GM21390 (cell line): ENCODE results near the gene HAUS3.

Experiments used
- ATAC-seq: cut with Tn5 transposase; IDR thresholded peaks from one replicate; pipeline ENCODE4 v1.9.1; 2021; ENCODE audit not compliant: unreplicated experiment

Gene HAUS3

GRCh38 chr4:2265113-2266110, 23.5 kb upstream of the HAUS3 start:
- ATAC-seq, result no peak

- no peak for ATAC-seq
Measured at GRCh38 chr4:2264481-2265041, 22.6 kb upstream of the HAUS3 start.

GRCh38 chr4:2263926-2264321, 22.0 kb upstream of the HAUS3 start:
- ATAC-seq, result no peak

GRCh38 chr4:2262944-2263250, 21.0 kb upstream of the HAUS3 start:
- ATAC-seq, result no peak

- peak; percentile 84 for ATAC-seq
Measured at GRCh38 chr4:2262145-2262943, 20.4 kb upstream of the HAUS3 start.

GRCh38 chr4:2261853-2262144, 19.9 kb upstream of the HAUS3 start, which contains the start of gene MXD4:
MXD4 (minus strand) TSS chr4:2262109; CDS start chr4:2261980, 129 bp downstream.
- peak; percentile 2 for ATAC-seq

- peak; percentile 22 for ATAC-seq
Measured at GRCh38 chr4:2261110-2261852, 19.4 kb upstream of the HAUS3 start.

GRCh38 chr4:2260344-2261109, 18.6 kb upstream of the HAUS3 start:
- no peak for ATAC-seq

GRCh38 chr4:2259541-2260343, 17.8 kb upstream of the HAUS3 start:
- ATAC-seq, result no peak

GRCh38 chr4:2259036-2259540, 17.2 kb upstream of the HAUS3 start:
- no peak for ATAC-seq

- no peak for ATAC-seq
Measured at GRCh38 chr4:2258091-2259035, 16.4 kb upstream of the HAUS3 start.

GRCh38 chr4:2257361-2258081, 15.6 kb upstream of the HAUS3 start:
- ATAC-seq, result no peak

GRCh38 chr4:2256781-2257191, 14.9 kb upstream of the HAUS3 start:
- ATAC-seq, result no peak

- no peak for ATAC-seq
Measured at GRCh38 chr4:2256156-2256731, 14.3 kb upstream of the HAUS3 start.

GRCh38 chr4:2255501-2256155, 13.7 kb upstream of the HAUS3 start:
- ATAC-seq, result no peak

- no peak for ATAC-seq
Measured at GRCh38 chr4:2254665-2255500, 13.0 kb upstream of the HAUS3 start.
